GM21786 (cell line): ENCODE data around the gene TSPAN6.

Experiments
- ATAC-seq: cut with Tn5 transposase; IDR thresholded peaks from one replicate; pipeline ENCODE4 v1.9.1; 2021; ENCODE audit not compliant: unreplicated experiment

Gene TSPAN6

GRCh38 chrX:100648458-100649417 lies 12.1 kb upstream of the TSPAN6 start:
- ATAC-seq = no peak

DNA sequence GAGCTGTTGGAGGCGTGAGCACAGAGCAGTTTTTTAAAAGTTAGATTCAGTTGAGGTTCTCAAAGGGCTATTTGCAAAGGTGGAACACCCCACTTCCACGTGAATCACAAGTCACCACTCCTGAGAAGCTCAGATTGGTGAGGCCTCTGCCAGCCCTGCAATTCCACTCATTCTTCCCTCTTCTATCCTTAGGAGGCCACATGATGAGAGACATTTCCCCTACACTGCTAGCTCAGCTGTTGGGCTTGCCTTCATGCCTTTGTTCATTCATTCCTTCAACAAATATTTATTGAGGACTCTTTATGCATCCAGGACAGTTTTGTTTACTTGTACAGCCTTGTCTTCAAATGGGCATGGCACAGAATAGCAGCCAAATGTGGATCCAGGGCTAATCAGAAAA lies 11.1 kb upstream of the TSPAN6 start:
- ATAC-seq = no peak

DNA sequence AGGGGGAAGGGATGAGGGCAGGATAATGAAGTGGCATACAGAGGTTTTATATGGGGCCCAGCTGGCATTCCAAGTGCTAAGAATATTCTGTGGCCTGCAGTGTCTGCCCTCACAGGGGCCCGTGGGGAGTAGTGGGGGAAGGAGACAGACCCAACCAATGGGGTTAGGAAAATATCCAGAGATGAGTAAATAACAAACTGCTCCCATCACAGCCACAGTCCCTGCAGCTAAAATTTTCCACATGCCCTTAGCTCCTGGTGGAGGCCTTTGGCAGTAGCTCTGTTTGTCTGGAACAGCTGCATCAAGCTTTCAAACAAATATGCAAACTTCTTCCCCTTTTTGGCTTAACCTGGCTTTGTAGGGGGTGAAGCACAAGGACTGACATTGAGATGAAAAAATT lies 10.5 kb upstream of the TSPAN6 start:
- ATAC-seq = no peak

DNA sequence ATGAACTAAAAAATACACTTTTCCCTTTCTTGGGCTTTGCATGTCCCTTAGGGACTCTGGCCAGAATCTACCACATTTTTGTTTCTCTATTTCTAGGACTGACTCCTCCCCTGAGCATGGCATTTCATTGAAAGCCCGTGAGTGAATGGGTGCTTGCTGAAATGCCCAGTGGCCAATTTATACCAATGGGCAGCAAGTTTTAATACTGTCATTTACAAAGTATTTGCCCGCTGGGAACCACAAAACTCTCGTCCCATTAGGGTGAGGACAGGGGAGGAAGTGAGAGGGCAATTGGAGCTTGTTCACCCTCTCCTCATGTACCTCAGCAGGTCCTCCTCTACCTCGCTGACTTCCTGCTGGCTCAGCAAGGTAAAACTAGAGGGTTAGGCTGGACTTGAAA lies 8.5 kb upstream of the TSPAN6 start:
- ATAC-seq = no peak

DNA sequence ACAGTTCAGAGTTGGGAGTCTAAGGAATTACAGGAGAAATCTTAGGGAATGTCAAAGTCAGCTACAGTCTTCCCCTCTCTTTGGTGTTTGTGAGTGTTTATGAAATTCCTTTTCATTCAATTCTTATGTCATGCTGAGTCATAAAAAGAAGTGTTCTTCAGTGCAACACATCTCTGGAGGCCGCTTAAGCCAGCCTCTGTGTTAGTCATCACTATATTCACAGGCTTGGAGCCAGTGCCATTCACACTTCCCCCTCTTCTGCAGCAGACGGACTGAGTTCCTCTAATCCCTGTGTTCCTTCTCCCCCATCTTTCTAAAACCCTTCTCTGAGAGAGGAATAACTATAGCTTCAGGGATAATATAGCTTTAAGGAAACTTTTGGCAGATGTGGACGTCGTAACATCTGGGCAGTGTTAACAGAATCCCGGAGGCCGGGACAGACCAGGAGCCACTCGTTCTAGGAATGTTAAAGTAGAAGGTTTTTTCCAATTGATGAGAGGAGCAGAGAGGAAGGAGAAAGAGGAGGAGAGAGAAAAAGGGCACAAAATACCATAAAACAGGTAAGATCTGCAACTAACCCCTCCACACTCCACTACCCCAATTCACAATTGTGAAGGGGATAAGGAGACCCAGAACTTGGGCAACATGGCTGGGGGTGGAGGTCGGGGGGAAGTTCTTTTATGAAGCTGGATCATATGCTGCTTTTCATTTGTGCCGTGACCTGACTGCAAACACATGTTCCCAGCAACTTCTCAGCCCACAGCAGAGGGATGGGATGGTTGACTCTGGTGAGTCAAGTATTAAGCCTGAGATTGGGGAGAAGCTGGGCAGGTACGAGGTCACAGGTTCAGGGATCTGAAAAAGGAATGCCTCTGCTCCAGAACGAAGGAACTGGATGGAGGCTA lies 7.6 kb upstream of the TSPAN6 start, which contains the start of gene SRPX2:
Gene SRPX2, plus strand, starts transcription at position 244 of the 905 bp plus-strand sequence. CDS start 2,124 bp downstream, outside the sequence.
- ATAC-seq = no peak

DNA sequence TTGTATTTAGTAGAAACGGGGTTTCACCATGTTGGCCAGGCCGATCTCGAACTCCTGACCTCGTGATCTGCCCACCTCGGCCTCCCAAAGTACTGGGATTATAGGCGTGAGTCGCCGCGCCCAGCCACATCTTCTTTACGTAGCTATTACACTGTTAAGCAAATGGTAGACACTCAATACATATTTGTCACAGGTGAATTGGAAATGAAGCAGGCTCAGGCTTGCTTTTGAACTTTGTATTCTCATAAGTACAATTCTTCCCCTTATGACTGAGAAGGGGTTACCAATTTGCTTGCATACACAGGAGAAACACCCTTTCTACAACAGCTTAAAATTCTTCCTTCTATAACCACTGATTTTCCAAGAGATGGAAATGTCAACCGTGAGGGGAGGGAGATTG lies 6.6 kb upstream of the TSPAN6 start:
- no peak for ATAC-seq

DNA sequence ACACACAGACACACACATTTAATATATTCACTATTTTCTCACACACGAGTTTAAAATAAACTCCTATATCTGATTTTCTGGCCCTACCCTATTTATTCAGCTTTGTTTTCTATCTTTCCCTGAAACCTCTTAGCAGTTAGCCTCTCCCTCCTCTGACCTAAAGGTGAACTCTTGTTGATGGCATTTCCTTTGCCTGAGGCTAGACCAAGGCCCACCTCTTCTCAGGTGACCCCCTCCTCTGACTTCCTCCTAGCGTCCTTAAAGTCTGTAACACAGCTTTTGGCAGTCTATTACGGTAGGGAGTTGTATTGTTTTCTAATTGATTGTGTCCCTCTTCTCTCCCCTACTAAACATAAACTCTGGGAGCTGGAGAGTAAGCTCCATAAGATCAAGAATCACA lies 5.7 kb upstream of the TSPAN6 start:
- no peak for ATAC-seq

DNA sequence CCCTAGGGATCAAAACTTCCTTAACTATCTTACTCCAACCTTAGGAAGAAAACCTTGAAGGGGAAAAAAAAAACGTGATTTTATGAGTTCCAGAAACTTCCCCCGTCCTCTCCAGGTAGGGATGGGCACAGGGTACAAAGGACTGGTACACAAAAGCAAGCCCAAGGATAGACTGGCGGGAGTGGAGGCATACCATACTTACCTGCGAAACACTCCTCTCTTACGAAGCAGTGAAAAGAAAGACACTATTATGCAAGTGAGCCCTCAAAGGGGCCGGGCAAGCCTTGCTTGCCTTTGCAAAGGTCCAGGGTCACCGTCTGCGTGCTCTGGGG lies 651 bp downstream of the TSPAN6 start:
- ATAC-seq = no peak

DNA sequence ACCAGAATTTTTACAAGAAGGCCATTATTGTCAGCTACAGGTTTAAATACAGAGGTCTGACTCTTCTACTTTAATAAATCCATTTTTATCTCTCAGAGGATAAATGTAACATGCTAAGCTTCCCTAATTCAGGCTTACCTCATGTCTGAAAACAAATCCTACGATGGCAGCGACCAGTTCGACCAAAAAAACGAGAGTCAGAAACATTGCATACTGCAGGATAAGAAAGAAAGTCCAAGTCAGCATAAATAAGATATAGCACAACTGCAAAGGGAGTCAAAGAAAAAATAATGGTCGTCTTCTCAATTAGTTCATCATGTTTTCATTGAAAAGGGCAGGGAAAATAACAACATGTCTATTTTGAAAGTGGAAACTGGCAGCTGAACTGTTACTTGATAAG lies 1.6 kb downstream of the TSPAN6 start:
- no peak for ATAC-seq

DNA sequence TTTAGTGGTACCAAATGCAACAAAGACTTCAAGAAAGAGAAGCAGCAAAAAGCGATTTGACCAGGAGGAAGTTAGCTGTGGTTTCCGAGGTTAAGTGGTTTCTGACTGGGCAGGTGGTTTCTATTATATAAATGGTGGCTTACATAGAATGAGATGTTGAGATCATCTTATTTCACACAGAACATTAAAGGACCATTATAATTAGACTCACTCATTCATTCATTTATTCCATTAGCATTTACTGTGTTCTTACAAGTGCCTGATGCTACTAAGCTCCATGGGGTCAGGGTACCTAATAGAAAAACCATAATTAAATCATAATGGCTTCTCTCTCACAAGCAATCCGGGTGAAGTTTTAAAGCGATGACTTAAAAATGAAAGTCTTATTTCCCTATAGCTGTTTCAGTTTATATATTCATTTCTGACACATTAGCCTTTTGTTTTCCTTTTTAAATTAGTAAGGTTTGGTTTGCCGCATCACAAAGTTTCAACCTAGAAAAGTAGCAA lies 10.6 kb downstream of the TSPAN6 start:
- peak; percentile 94 for ATAC-seq

GRCh38 chrX:100623001-100623400 lies 13.6 kb downstream of the TSPAN6 start:
- ATAC-seq = no peak

GRCh38 chrX:100615005-100615404 lies 21.6 kb downstream of the TSPAN6 start:
- peak; percentile 100 for ATAC-seq

DNA sequence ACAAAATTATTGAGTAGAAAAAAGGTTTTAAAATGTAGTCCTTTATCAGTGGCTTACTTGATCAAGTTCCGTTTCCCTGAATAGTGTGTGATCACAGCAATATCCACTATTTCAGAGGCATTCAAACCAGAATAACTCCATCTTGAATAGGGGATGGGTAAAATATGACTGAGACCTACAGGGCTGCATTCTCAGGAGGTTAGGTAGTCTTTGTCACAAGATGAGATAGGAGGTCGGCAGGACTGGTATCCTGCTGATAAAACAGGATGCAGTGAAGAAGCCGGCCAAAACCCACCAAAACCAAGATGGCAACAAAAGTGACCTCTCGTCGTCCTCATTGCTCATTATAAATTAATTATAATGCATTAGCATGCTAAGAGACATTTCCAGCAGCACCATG lies 24.7 kb downstream of the TSPAN6 start:
- no peak for ATAC-seq

DNA sequence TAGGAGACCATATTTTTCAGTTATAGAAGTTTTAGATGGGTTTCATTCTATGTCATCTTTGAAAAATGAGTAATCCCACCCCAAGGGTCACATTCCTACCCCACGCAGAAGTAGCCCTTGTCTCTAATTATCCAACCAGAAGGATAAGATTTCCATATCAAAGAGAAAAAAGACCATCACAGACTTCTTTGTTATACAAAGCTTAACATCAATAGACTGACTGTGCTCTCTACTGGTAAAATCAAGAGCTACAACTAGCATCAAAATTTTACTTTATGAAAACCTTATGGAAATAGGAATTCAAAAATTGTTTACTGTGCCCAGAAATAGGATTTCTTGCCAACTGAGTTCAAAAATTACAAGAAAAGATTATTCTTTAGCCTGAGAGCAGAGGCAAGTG lies 27.0 kb downstream of the TSPAN6 start:
- ATAC-seq = no peak

GRCh38 chrX:100606753-100607152 lies 29.9 kb downstream of the TSPAN6 start:
- no peak for ATAC-seq

GRCh38 chrX:100600758-100601157 lies 35.8 kb downstream of the TSPAN6 start:
- ATAC-seq = no peak

DNA sequence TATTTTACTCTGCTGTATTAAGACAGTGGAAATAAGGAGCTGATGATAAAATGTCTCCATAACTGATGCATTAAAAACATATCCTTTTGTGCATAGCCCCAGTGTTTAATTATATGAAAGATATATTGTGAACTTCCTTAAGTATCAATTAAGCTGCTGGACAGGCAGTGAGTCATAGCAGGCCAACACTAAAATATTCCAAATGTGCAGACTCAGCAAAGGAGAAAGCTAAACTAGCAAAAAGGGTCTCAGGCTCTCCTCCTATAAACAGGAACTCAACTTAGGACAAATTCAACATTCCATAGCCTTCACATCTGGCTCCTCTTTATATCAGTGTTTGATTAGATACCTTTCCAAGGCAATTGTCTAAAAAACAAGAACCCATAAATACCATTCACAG lies 36.3 kb downstream of the TSPAN6 start:
- ATAC-seq = no peak

- ATAC-seq = no peak
Measured at GRCh38 chrX:100599456-100599855, 37.1 kb downstream of the TSPAN6 start.

- no peak for ATAC-seq
Measured at GRCh38 chrX:100596601-100597000, 40.0 kb downstream of the TSPAN6 start.

GRCh38 chrX:100593581-100593980 lies 43.0 kb downstream of the TSPAN6 start:
- no peak for ATAC-seq

DNA sequence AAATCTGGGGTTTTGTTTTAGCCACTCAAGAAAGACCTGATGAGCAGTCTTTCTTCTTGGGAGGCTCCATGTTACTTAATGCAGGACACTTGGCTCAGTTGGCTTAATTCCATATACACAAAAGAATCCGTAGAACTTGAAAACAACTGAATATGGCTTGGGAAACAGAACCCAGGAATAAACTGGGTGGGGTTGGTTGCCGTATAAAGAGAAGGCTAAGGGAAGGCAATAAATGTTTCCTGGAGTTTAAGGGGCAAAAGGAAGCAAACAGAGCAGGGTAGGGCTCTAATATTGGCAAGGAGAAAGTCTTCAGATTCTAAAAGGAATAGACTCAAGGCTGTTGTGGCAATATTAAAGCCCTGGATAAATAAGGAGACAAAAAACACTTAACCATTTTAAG lies 43.5 kb downstream of the TSPAN6 start:
- no peak for ATAC-seq
